Endodermal cell (in vitro differentiated cells): Measurements from ENCODE around the gene FLYWCH1. TPM values are rescaled to one million over a fixed set of nuclear protein-coding genes. Genes with fewer than 3 reads are reported as not detected.

Experiments used
- DNase-seq: peaks from one replicate; pipeline ENCODE4 v3.0.0-alpha.2; 2017
- H3K27ac ChIP-seq: 2 replicates; pipeline ENCODE4 v1.5.1; 2013; ENCODE audit warnings: mild to moderate bottlenecking, low read depth, low read length, moderate library complexity
- H3K27me3 ChIP-seq: 2 replicates; pipeline ENCODE4 v1.6.1; 2013; ENCODE audit warnings: mild to moderate bottlenecking, low read length, moderate library complexity; ENCODE audit not compliant: insufficient read depth, control insufficient read depth, poor library complexity, severe bottlenecking
- H3K36me3 ChIP-seq: 2 replicates; pipeline ENCODE4 v1.7.0; 2013; ENCODE audit warnings: mild to moderate bottlenecking, low read length, moderate library complexity; ENCODE audit not compliant: control insufficient read depth, insufficient read depth
- H3K4me1 ChIP-seq: one replicate; pipeline ENCODE4 v1.7.0; 2013; ENCODE audit warnings: low read length; ENCODE audit not compliant: control insufficient read depth, insufficient read depth
- H3K4me3 ChIP-seq: 2 replicates; pipeline ENCODE4 v1.5.1; 2013; ENCODE audit warnings: mild to moderate bottlenecking, low read length, moderate library complexity
- H3K9ac ChIP-seq: 2 replicates; pipeline ENCODE4 v1.6.1; 2013; ENCODE audit warnings: mild to moderate bottlenecking, low read length, moderate library complexity; ENCODE audit not compliant: poor library complexity, severe bottlenecking; ENCODE audit errors: extremely low read depth
- H3K9me3 ChIP-seq: 2 replicates; pipeline ENCODE4 v1.6.1; 2013; ENCODE audit warnings: mild to moderate bottlenecking, low read length, moderate library complexity; ENCODE audit not compliant: control insufficient read depth
- H3K27ac Mint-ChIP-seq: 2 replicates; pipeline ENCODE4 v1.8.0; 2020; ENCODE audit warnings: mixed read lengths
- H3K27me3 Mint-ChIP-seq: 2 replicates; pipeline ENCODE4 v1.8.0; 2021; ENCODE audit warnings: mild to moderate bottlenecking, mixed read lengths; ENCODE audit not compliant: insufficient read depth
- H3K36me3 Mint-ChIP-seq: 2 replicates; pipeline ENCODE4 v1.8.0; 2020; ENCODE audit warnings: low read depth, mixed read lengths
- H3K4me1 Mint-ChIP-seq: 2 replicates; pipeline ENCODE4 v1.8.0; 2020; ENCODE audit warnings: mixed read lengths
- H3K4me3 Mint-ChIP-seq: 2 replicates; pipeline ENCODE4 v1.8.0; 2020; ENCODE audit warnings: mild to moderate bottlenecking, moderate library complexity, mixed read lengths
- H3K9me3 Mint-ChIP-seq: 2 replicates; pipeline ENCODE4 v1.8.0; 2020; ENCODE audit warnings: mild to moderate bottlenecking, mixed read lengths
- WGBS, 2 experiments: methylation state at CpG; one replicate each; pipeline versions ENCODE4 v1.1.5 to v1.1.7; 2013; ENCODE audit warnings: missing lambda C conversion rate in 2 of 2, mixed read lengths in 1 of 2; ENCODE audit not compliant: insufficient coverage in 1 of 2, insufficient read length in 1 of 2; 5-methylcytosine and 5-hydroxymethylcytosine counted together
- total RNA-seq, 2 donors: library from RNA; stranded (reverse); fragmentation: NEBNext Ultra II Directional in 1 of 2; extraction: Animal tissue kit (Norgen Biotek cat#: 25700) in 1 of 2; gene quantifications; 2 replicates in 1 of 2; 3 replicates in 1 of 2; pipeline ENCODE4 v1.2.1, GENCODE V29; 2021
- TF ChIP-seq, protein P1 (sequence below): fragments of 200-600 bp; sonication (generic); conservative IDR thresholded peaks from 2 replicates; pipeline ENCODE4 v1.5.0; 2021; ENCODE audit warnings: antibody characterized with exemption, mild to moderate bottlenecking

Gene FLYWCH1
- total RNA-seq, 2 donors from 2014 or later: 20.5 to 33.6 TPM

DNA sequence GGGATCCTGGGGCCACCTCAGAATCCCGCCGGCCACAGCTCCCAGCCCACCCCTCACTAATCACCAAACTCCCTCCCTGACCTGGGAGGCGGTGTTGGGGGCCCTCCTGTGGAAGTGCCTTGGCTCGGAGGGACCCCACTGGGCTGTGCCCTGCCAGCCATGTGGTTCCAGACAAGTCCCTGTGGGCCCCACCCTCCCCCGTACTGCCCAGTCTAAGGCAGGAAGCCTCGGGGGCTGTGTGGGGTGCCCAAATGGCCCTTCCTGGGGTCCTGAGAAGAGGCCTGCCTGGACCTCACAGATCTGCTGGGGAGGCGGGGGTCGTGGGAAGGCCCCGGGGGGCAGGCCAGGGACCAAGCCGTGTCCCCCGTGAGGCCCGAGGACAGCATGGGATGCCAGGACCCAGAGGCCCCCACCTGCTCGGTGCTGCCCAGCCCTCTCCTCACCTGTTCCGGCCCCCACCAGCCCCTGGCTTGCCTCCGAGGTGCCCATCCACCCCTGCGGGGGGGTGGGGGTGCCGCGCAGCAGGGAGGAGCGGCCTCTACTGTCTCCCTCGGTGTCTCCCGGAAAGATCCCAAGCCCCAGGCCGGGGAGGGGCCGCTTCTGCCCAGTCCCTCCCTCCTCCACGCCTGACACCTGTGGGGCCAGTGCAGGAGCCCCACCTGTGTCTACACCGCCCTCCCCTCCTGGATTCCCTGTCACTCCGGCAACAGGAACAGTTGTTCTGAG is 43.1 kb downstream of the FLYWCH1 start:
- no peak overlapping the region for H3K27ac Mint-ChIP-seq
- no peaks in the 10 kb centered on the region for H3K36me3 Mint-ChIP-seq
- TF ChIP-seq, protein P1, sequence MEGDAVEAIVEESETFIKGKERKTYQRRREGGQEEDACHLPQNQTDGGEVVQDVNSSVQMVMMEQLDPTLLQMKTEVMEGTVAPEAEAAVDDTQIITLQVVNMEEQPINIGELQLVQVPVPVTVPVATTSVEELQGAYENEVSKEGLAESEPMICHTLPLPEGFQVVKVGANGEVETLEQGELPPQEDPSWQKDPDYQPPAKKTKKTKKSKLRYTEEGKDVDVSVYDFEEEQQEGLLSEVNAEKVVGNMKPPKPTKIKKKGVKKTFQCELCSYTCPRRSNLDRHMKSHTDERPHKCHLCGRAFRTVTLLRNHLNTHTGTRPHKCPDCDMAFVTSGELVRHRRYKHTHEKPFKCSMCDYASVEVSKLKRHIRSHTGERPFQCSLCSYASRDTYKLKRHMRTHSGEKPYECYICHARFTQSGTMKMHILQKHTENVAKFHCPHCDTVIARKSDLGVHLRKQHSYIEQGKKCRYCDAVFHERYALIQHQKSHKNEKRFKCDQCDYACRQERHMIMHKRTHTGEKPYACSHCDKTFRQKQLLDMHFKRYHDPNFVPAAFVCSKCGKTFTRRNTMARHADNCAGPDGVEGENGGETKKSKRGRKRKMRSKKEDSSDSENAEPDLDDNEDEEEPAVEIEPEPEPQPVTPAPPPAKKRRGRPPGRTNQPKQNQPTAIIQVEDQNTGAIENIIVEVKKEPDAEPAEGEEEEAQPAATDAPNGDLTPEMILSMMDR: no peak
- whole genome bisulfite sequencing, 2 experiments: 81 to 90% methylated on average over 3 to 26 of the region's 26 CpGs
- Histone ChIP-seq H3K36me3 (no peaks in the 10 kb centered on the region), H3K9me3 (no peaks in the 10 kb centered on the region), H3K27me3 (no peaks in the 10 kb centered on the region), H3K4me3 (no peak overlapping the region), H3K27ac (no peak overlapping the region), H3K9ac (no peak overlapping the region), H3K4me1 (peaks cover 8% of the 10 kb centered on the region)
- peak; percentile 57 for DNase-seq
- H3K9me3 Mint-ChIP-seq: no peaks in the 10 kb centered on the region
- no peaks in the 10 kb centered on the region for H3K27me3 Mint-ChIP-seq
- peaks cover 17% of the 10 kb centered on the region for H3K4me1 Mint-ChIP-seq
- no peak overlapping the region for H3K4me3 Mint-ChIP-seq

DNA sequence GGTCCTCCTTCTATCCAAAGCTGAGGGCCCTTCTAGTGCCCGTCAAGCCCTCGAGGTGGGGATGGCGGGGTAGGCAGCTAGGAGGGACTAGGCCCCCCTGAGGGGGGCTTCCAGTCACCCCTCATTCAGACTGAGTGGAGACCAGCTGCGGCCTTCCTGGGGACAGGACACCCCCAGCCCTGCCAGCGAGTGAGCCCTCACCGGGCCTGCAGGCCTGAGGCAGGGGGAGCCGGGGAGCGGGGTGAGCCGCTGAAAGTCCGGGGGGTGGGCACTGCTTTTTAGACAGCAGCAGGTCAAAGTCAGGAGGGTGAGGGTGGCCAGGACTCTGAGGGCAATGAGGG is 43.7 kb downstream of the FLYWCH1 start:
- Histone ChIP-seq H3K27ac (no peak overlapping the region), H3K9me3 (no peaks in the 10 kb centered on the region), H3K27me3 (no peaks in the 10 kb centered on the region), H3K4me3 (no peak overlapping the region), H3K4me1 (peaks cover 8% of the 10 kb centered on the region), H3K36me3 (no peaks in the 10 kb centered on the region), H3K9ac (no peak overlapping the region)
- WGBS, 2 experiments: 88 to 97% methylated on average over 6 to 10 of the region's 10 CpGs
- no peaks in the 10 kb centered on the region for H3K27me3 Mint-ChIP-seq
- peaks cover 17% of the 10 kb centered on the region for H3K4me1 Mint-ChIP-seq
- DNase-seq: no peak
- no peak overlapping the region for H3K27ac Mint-ChIP-seq
- no peak overlapping the region for H3K4me3 Mint-ChIP-seq
- H3K9me3 Mint-ChIP-seq: no peaks in the 10 kb centered on the region
- TF ChIP-seq, protein P1: no peak
- H3K36me3 Mint-ChIP-seq: no peaks in the 10 kb centered on the region

DNA sequence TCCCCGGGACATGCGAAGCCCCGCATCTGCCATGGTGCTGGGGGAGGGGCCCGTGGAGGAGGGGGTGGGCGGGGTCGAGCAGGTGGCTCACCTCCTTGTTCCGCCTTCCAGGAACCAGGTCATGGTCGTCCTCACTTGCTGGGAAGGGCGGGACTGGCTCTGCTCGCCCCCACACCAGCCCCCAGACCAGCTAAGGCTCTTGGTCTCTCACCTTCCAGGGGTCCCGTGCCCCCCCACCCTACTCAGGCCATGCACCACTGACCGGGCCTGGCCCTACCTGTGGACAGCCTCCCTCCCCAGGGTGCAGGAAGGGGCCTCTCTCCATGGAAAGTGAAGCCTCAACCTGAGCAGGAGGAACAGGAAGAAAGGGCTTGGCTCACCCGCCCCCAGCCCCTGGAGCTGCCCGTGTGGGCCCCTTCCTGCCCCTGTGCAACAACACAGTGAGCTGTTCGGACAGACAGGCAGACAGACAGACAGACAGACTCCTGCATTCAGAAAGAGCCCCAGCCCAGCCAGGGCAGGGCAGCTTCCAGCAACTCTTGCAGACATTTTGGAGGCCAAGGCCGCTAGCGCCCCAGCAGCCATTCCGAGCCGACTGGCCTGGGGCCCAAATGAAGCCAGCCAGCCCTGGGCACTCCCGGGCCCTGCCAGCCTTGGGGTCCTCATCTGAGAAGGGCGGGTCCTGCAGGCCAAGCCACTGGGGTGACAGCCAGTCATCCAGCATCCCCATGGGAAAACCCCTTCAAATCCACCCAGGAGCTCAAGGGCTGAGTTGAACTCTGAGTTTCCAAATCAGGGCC is 44.2 kb downstream of the FLYWCH1 start:
- Histone ChIP-seq H3K4me1 (peaks cover 8% of the 10 kb centered on the region), H3K9ac (no peak overlapping the region), H3K27me3 (no peaks in the 10 kb centered on the region), H3K4me3 (no peak overlapping the region), H3K27ac (no peak overlapping the region), H3K36me3 (no peaks in the 10 kb centered on the region), H3K9me3 (no peaks in the 10 kb centered on the region)
- Mint-ChIP-seq H3K4me1 (peaks cover 17% of the 10 kb centered on the region), H3K27me3 (no peaks in the 10 kb centered on the region), H3K4me3 (no peak overlapping the region), H3K36me3 (no peaks in the 10 kb centered on the region), H3K9me3 (no peaks in the 10 kb centered on the region), H3K27ac (no peak overlapping the region)
- peak; percentile 76 for DNase-seq
- TF ChIP-seq, protein P1: no peak
- WGBS, 2 experiments: 74 to 88% methylated on average over 6 to 20 of the region's 21 CpGs
